Ovary (tissue), 9 donors: ENCODE results near the gene KANK3. TPM values are rescaled to one million over a fixed set of nuclear protein-coding genes. Genes with fewer than 3 reads are reported as not detected.
"Not testable (repeated sequence)": the region's sequence is repeated elsewhere in the genome, so short reads cannot be mapped to it uniquely, and the experiment has no call there.

Experiments used
- DNase-seq, 5 donors: peaks; one replicate each; pipeline ENCODE4 v3.0.0-alpha.2; 2019 to 2020
- H3K27ac ChIP-seq, 2 donors: fragments of 200-600 bp; one replicate each; pipeline versions ENCODE4 v1.5.1 to v1.8.0; 2019 to 2022
- H3K27me3 ChIP-seq: fragments of 200-600 bp; one replicate; pipeline ENCODE4 v1.8.0; 2022
- H3K36me3 ChIP-seq: fragments of 200-600 bp; sonication (generic); one replicate; pipeline ENCODE4 v1.5.1; 2019
- H3K4me1 ChIP-seq: one replicate; pipeline ENCODE4 v1.8.1; 2013; ENCODE audit warnings: mild to moderate bottlenecking, moderate library complexity; ENCODE audit not compliant: insufficient read depth
- H3K4me3 ChIP-seq: fragments of 200-600 bp; sonication (generic); one replicate; pipeline ENCODE4 v1.5.1; 2017
- H3K9me3 ChIP-seq, 2 donors: fragments of 200-600 bp in 1 of 2; sonication (generic) in 1 of 2; one replicate each; pipeline versions ENCODE4 v1.5.1 to v1.8.1; 2013 to 2019; ENCODE audit warnings: mild to moderate bottlenecking in 1 of 2, moderate library complexity in 1 of 2
- EP300 ChIP-seq: sonication (generic); formaldehyde crosslinking; IDR thresholded peaks from one replicate; pipeline ENCODE4 v1.6.1; 2017; ENCODE audit warnings: antibody characterized with exemption
- POLR2A ChIP-seq: fragments of 450-650 bp; IDR thresholded peaks from one replicate; pipeline ENCODE4 v1.6.1; 2017; ENCODE audit warnings: antibody characterized with exemption, mild to moderate bottlenecking, moderate library complexity
- WGBS, 3 donors: extraction: QIAGEN DNeasy Blood & Tissue Kit in 1 of 3; methylation state at CpG; one replicate each; pipeline versions ENCODE4 v1.1.5 to v1.1.7; 2013 to 2017; 5-methylcytosine and 5-hydroxymethylcytosine counted together
- intact Hi-C, 4 donors: fragments of 100-400 bp; cut with DNase I; formaldehyde crosslinking; loops; one replicate each; pipeline versions ENCODE4 v1.11.0 to v1.15.1; 2022 to 2023
- polyA plus RNA-seq, 2 donors: library from polyadenylated mRNA; stranded (reverse); fragments of 200-250 nt in 1 of 2; fragments of 350-450 nt in 1 of 2; fragmentation: Illumina TruSeq in 1 of 2; extraction: RNeasy Lipid Tissue Mini Kit (QIAGEN cat#74804) in 1 of 2; gene quantifications; one replicate each; pipeline ENCODE4 v1.2.3, GENCODE V29; 2013 to 2014
- total RNA-seq, 7 donors: library from RNA; depleted of rRNA in 2 of 7; stranded (reverse); fragments of >200 nt in 2 of 7; fragmentation: NEBNext Ultra II Directional in 3 of 7; extraction: Animal tissue kit (Norgen Biotek cat#: 25700) in 3 of 7; gene quantifications; one replicate each; pipeline versions ENCODE4 v1.1.0 to v1.2.4, GENCODE V29; 2016 to 2023
- TF ChIP-seq, protein P1 (sequence below), 3 donors: fragments of 450-650 bp in 2 of 3; fragments of 200-600 bp in 1 of 3; IDR thresholded peaks; one replicate each; pipeline versions ENCODE4 v1.5.1 to v1.8.0; 2016 to 2022; ENCODE audit warnings: antibody characterized with exemption in 3 of 3, mild to moderate bottlenecking in 1 of 3
- donor health status: DM: no; HTN: no; CAD: no; lungs with moderate emphysema.
- donor health status: DM: no; HTN: no; CAD: no.
- donor health status: Bipolar disorder and iron deficiency.
- donor health status: DM: yes; HTN: yes; CAD: no.
- donor health status: DM: no; HTN: no; CAD: no.
- donor health status: DM: yes; HTN: yes; CAD: no.

The KANK3 gene
- total and polyA plus RNA-seq, 9 donors: 0.73 to 11.7 (median 4.3) TPM

DNA sequence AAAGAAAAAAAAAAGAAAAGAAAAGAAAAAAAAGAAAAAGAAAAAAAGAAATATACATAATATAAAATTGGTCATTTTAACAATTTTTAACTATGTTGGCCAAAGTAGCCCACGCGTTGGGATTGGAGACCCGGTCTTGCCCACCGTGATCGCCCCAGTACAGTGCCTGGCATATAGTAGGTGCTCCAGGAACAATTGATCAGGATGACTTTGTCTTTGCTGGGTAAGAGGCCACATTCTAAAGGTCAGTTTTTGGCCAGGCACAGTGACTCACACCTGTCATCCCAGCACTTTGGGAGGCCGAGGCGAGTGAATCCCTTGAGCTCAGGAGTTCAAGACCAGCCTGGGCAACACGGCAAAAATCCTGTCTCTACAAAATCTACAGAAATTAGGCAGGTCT, 17.1 kb upstream of the KANK3 start:
- H3K4me1 ChIP-seq: peaks cover 14% of the 10 kb centered on the region
- H3K9me3 ChIP-seq: no peaks in the 10 kb centered on the region
- no peaks in the 10 kb centered on the region for H3K36me3 ChIP-seq
- H3K27me3 ChIP-seq: no peaks in the 10 kb centered on the region
- H3K27ac ChIP-seq: no peak overlapping the region
- intact Hi-C loops: no loop called here
- WGBS, 3 donors: 75 to 85% (median 82%) methylated on average over 8 of the region's 8 CpGs
- DNase-seq: peak in 1 of 5 donors; percentile 13
- H3K4me3 ChIP-seq: no peak overlapping the region
- no peak for TF ChIP-seq POLR2A
- no peak for TF ChIP-seq EP300
- TF ChIP-seq, protein P1, sequence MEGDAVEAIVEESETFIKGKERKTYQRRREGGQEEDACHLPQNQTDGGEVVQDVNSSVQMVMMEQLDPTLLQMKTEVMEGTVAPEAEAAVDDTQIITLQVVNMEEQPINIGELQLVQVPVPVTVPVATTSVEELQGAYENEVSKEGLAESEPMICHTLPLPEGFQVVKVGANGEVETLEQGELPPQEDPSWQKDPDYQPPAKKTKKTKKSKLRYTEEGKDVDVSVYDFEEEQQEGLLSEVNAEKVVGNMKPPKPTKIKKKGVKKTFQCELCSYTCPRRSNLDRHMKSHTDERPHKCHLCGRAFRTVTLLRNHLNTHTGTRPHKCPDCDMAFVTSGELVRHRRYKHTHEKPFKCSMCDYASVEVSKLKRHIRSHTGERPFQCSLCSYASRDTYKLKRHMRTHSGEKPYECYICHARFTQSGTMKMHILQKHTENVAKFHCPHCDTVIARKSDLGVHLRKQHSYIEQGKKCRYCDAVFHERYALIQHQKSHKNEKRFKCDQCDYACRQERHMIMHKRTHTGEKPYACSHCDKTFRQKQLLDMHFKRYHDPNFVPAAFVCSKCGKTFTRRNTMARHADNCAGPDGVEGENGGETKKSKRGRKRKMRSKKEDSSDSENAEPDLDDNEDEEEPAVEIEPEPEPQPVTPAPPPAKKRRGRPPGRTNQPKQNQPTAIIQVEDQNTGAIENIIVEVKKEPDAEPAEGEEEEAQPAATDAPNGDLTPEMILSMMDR (IDR thresholded peaks at IDR 0.05): no peak

DNA sequence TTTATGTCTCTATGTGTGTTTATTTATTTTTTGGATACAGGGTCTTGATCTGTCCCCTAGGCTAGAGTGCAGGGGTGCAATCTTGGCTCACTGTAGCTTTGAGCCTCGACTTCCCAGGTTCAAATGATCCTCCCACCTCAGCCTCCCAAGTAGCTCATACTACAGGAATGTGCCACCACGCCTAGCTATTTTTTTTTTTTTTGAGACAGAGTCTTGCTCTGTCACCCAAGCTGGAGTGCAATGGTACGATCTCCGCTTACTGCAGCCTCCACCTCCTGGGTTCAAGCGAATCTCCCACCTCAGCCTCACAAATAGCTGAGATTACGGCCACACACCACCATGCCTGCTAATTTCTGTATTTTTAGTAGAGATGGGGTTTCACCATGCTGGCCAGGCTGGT, 15.9 kb upstream of the KANK3 start:
- intact Hi-C loops: loop anchor here in 1 of 4 donors (5.0 kb wide), 1 partner anchor 148 kb away; no protein-coding TSS in a partner anchor

DNA sequence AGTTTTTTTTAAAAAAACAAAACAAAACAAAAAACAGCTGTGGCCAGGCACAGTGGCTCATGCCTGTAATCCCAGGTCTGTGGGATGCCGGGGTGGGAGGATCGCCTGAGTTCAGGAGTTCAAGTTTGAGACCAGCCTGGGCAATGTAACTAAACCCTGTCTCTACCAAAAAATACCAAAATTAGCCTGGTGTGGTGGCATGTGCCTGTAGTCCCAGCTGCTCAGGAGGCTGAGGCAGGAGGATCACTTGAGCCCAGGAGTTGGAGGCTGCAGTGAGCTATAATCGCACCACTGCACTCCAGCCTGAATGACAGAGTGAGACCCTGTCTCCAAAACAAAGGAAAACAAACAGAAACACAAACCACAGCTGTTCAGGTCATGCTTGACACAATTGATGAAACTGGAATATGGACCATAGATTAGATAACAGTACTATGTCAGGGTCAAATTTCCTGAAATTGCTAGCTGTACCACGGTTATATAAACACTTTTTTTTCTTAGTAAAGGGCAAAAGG, 14.0 kb upstream of the KANK3 start:
- no peaks in the 10 kb centered on the region for H3K36me3 ChIP-seq
- no peak overlapping the region for H3K27ac ChIP-seq
- H3K4me3 ChIP-seq: no peak overlapping the region
- intact Hi-C loops: loop anchor here in 1 of 4 donors (5.0 kb wide), 1 partner anchor 150 kb away; no protein-coding TSS in a partner anchor
- peaks cover 7% of the 10 kb centered on the region for H3K4me1 ChIP-seq
- DNase-seq: peak in 1 of 5 donors; percentile 5
- TF ChIP-seq EP300: no peak
- no peak for TF ChIP-seq POLR2A
- TF ChIP-seq, protein P1 (IDR thresholded peaks at IDR 0.05): no peak
- H3K9me3 ChIP-seq: no peaks in the 10 kb centered on the region
- 39 to 54% (median 46%) methylated on average over 4 of the region's 4 CpGs for WGBS, 3 donors
- no peaks in the 10 kb centered on the region for H3K27me3 ChIP-seq

More for the DNA sequence above, 15.9 kb upstream of the KANK3 start:
- peaks cover 11% of the 10 kb centered on the region for H3K4me1 ChIP-seq
- no peak overlapping the region for H3K4me3 ChIP-seq
- TF ChIP-seq POLR2A (no peak), EP300 (no peak)
- TF ChIP-seq, protein P1 (IDR thresholded peaks at IDR 0.05): no peak
- H3K36me3 ChIP-seq: no peaks in the 10 kb centered on the region
- no peaks in the 10 kb centered on the region for H3K9me3 ChIP-seq
- H3K27ac ChIP-seq: no peak overlapping the region
- DNase-seq: no peak
- WGBS, 3 donors: 87 to 91% (median 89%) methylated on average over 6 of the region's 6 CpGs
- no peaks in the 10 kb centered on the region for H3K27me3 ChIP-seq

DNA sequence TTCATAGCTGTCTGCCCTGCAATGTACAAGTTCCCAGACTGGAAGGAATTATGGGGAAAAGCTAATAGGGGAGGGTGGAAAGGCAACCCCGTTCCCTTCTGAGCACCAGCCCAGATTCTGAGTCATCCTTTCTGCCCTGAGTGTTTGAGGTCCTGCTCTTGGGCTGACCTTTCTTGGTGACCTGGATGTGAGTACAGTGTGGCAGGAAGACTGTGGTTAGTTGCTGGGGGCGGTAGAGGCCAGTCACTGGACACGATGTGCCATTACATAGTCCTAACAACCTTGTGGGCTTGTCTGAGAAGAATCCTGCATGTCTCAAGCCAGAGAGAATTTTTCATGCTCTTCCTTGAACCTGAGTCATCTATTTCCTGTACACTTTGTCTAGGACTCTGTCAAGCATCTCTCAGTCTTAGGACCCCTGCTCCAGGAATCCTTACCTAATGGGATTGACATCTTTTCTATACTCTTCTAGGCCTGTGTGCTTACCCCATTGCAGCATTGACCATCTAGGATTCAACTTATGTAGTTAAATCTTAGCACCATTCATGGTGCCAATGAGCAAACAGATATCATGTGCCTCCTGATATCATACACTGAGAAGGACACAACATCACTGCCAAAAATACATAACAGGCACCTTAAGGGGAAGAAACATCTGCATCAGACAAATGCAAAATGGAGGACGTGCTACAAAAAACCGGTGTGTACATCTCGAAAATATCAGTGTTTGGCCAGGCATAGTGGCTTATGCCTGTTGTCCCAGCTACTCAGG, 12.8 kb upstream of the KANK3 start:
- H3K4me1 ChIP-seq: peaks cover 2% of the 10 kb centered on the region
- intact Hi-C loops: loop anchor here in 1 of 4 donors (2.0 to 5.0 kb wide), 2 partner anchors 41 to 151 kb away; no protein-coding TSS in a partner anchor
- H3K36me3 ChIP-seq: no peaks in the 10 kb centered on the region
- no peaks in the 10 kb centered on the region for H3K27me3 ChIP-seq
- WGBS, 3 donors: 60 to 62% (median 61%) methylated on average over 6 of the region's 6 CpGs
- no peak for DNase-seq
- no peaks in the 10 kb centered on the region for H3K9me3 ChIP-seq
- no peak overlapping the region for H3K27ac ChIP-seq
- TF ChIP-seq POLR2A (no peak), EP300 (no peak)
- TF ChIP-seq, protein P1 (IDR thresholded peaks at IDR 0.05): no peak
- no peak overlapping the region for H3K4me3 ChIP-seq

DNA sequence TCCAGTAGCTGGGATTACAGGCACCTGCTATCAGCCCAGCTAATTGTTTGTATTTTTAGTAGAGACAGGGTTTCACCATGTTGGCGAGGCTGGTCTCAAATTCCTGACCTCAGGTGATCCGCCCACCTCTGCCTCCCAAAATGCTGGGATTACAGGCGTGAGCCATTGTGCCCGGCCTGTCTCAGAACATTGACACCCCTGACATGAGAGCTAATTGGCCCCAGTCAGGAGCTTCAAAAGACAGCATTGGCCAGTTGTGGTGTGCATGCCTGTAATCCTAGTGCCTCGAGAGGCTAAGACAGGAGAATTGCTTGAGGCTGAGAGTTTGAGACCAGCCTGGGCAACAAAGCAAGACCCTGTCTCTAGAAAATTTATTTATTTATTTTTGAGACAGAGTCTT, 9.8 kb upstream of the KANK3 start:
- H3K36me3 ChIP-seq, H3K27ac ChIP-seq, DNase-seq, H3K4me1 ChIP-seq, H3K27me3 ChIP-seq, H3K9me3 ChIP-seq, H3K4me3 ChIP-seq: not testable (repeated sequence)
- intact Hi-C loops: loop anchor here in 2 of 4 donors (5.0 kb wide), 2 partner anchors 44 to 154 kb away; no protein-coding TSS in a partner anchor
- 58 to 64% (median 59%) methylated on average over 5 of the region's 5 CpGs for WGBS, 3 donors
